ENCODE results near the gene GMPR2.

GRCh38 chr14:24274101-24274543 lies 41.4 kb downstream of the GMPR2 start:
- TF ChIP-seq POLR2A (IDR thresholded peaks at IDR 0.05) (peak; percentile 31), CTCF (IDR thresholded peaks at IDR 0.05) (no peak)
